Fibroblast of the aortic adventitia (primary cell): Measurements from ENCODE around the gene NUTM2B. TPM values are rescaled to one million over a fixed set of nuclear protein-coding genes. Genes with fewer than 3 reads are reported as not detected.
A peak's percentile ranks its signal among the peaks of the same experiment; 100 is the strongest.
"Not testable (repeated sequence)": the region's sequence is repeated elsewhere in the genome, so short reads cannot be mapped to it uniquely, and the experiment has no call there.

Source experiments
- DNase-seq: peaks from one replicate; pipeline ENCODE4 v3.0.0-alpha.2; 2010; ENCODE audit warnings: low read depth
- H3K4me3 ChIP-seq: 2 replicates; pipeline ENCODE4 v1.5.1; 2011; ENCODE audit warnings: low read depth, mild to moderate bottlenecking, control low read depth, low read length, moderate library complexity
- CTCF ChIP-seq: IDR thresholded peaks from 2 replicates; pipeline ENCODE4 v1.5.1; 2011; ENCODE audit warnings: mild to moderate bottlenecking, low read length, control low read depth, inconsistent platforms; ENCODE audit not compliant: insufficient read depth
- total RNA-seq: library from RNA; depleted of rRNA; stranded (reverse); fragments of >200 nt; gene quantifications from 2 replicates; pipeline ENCODE4 v1.2.3, GENCODE V29; 2012; ENCODE audit warnings: low replicate concordance

The NUTM2B gene
- total RNA-seq: 0.09 TPM in 1 of 2 replicates, not detected in the other

- not testable (repeated sequence) for H3K4me3 ChIP-seq, DNase-seq
Measured at GRCh38 chr10:79702927-79703326, at the start of gene NUTM2B. TSS of gene NUTM2B (plus strand) at chr10:79703227. CDS start at chr10:79703610, 383 bp downstream.

GRCh38 chr10:79663287-79663686, 39.7 kb upstream of the NUTM2B start:
- not testable (repeated sequence) for DNase-seq, H3K4me3 ChIP-seq

- not testable (repeated sequence) for DNase-seq, H3K4me3 ChIP-seq
Measured at GRCh38 chr10:79664686-79665085, 38.3 kb upstream of the NUTM2B start.

- H3K4me3 ChIP-seq, DNase-seq: not testable (repeated sequence)
Measured at GRCh38 chr10:79669248-79669788, 33.7 kb upstream of the NUTM2B start.

GRCh38 chr10:79674878-79675277, 28.1 kb upstream of the NUTM2B start:
- peak; percentile 17 for DNase-seq
- not testable (repeated sequence) for H3K4me3 ChIP-seq

- not testable (repeated sequence) for H3K4me3 ChIP-seq, DNase-seq
Measured at GRCh38 chr10:79683026-79683883, 19.8 kb upstream of the NUTM2B start.

GRCh38 chr10:79683884-79684720, 18.9 kb upstream of the NUTM2B start:
- DNase-seq, H3K4me3 ChIP-seq: not testable (repeated sequence)

- peak; percentile 11 for DNase-seq
- H3K4me3 ChIP-seq: not testable (repeated sequence)
- TF ChIP-seq CTCF: peak; percentile 6
Measured at GRCh38 chr10:79685044-79685685, 17.9 kb upstream of the NUTM2B start.

GRCh38 chr10:79686595-79686994, 16.4 kb upstream of the NUTM2B start:
- DNase-seq, H3K4me3 ChIP-seq: not testable (repeated sequence)

- DNase-seq: not testable (repeated sequence)
Measured at GRCh38 chr10:79687406-79688150, 15.4 kb upstream of the NUTM2B start.

GRCh38 chr10:79688798-79689197, 14.2 kb upstream of the NUTM2B start:
- not testable (repeated sequence) for DNase-seq

More at GRCh38 chr10:79687406-79688150, 15.4 kb upstream of the NUTM2B start:
- H3K4me3 ChIP-seq: not testable (repeated sequence)

GRCh38 chr10:79696596-79696995, 6.4 kb upstream of the NUTM2B start:
- DNase-seq: not testable (repeated sequence)

More at GRCh38 chr10:79688798-79689197, 14.2 kb upstream of the NUTM2B start:
- H3K4me3 ChIP-seq: not testable (repeated sequence)

GRCh38 chr10:79697141-79697540, 5.9 kb upstream of the NUTM2B start:
- not testable (repeated sequence) for H3K4me3 ChIP-seq, DNase-seq

More at GRCh38 chr10:79696596-79696995, 6.4 kb upstream of the NUTM2B start:
- not testable (repeated sequence) for H3K4me3 ChIP-seq

- DNase-seq, H3K4me3 ChIP-seq: not testable (repeated sequence)
Measured at GRCh38 chr10:79700381-79700944, 2.6 kb upstream of the NUTM2B start.

GRCh38 chr10:79707017-79707416, 4.0 kb downstream of the NUTM2B start:
- DNase-seq, H3K4me3 ChIP-seq: not testable (repeated sequence)

- H3K4me3 ChIP-seq, DNase-seq: not testable (repeated sequence)
Measured at GRCh38 chr10:79714976-79715375, 11.9 kb downstream of the NUTM2B start.
